ENCODE results near the gene TMEM14B.
"Not testable (repeated sequence)": the region's sequence is repeated elsewhere in the genome, so short reads cannot be mapped to it uniquely, and the experiment has no call there.

Gene TMEM14B

GRCh38 chr6:10747251-10747972 is at the start of gene TMEM14B:
TSS of gene TMEM14B (plus strand) at chr6:10747805. CDS start at chr6:10749246, 1,441 bp downstream.
- peak; percentile 99 for DNase-seq (ENCODE audit: low read depth, low spot score)

DNA sequence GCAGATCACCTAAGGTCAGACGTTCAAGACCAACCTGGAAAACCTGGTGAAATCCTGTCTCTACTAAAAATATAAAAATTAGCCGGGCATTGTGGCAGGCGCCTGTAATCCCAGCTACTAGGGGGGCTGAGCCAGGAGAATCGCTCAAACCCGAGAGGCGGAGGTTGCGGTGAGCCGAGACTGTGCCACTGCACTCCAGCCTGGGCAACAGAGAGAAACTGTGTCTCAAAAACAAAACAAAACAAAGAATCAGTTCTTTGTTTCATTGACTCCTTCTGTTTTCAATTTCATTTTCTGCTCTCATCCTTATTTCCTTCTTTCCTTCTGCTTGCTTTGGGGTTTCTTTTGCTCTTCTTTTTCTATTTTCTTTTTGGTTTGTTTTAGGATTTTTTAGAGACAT is 33.6 kb upstream of the TMEM14B start:
- DNase-seq (ENCODE audit: low read depth, low spot score), result no peak

DNA sequence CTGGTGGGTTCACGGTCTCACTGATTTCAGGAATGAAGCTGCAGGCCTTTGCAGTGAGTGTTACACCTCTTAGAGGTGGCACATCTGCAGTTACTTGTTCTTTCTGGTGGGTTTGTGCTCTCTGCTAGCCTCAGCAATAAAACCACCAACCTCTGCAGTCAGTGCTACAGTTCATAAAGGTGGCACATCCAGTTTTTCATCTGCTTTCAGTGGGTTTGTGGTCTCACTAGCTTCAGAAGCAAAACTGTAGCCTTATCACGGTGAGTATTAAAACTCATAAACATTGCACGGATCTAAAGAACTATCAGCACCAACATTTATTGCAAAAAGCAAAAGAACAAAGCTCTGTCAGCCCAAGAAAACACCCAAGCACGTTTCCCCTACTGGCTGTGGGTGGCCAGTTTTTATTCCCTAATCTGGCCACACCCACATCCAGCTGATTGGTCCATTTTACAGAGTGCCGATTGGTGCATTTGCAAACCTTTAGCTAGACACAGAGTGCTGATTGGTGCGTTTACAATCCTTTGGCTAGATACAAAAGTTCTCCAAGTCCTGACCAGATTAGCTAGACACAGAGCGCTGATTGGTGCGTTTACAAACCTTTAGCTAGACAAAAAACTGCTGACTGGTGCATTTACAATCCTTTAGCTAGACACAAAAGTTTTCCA is 28.2 kb upstream of the TMEM14B start:
- no peak for DNase-seq (ENCODE audit: low read depth, low spot score)

DNA sequence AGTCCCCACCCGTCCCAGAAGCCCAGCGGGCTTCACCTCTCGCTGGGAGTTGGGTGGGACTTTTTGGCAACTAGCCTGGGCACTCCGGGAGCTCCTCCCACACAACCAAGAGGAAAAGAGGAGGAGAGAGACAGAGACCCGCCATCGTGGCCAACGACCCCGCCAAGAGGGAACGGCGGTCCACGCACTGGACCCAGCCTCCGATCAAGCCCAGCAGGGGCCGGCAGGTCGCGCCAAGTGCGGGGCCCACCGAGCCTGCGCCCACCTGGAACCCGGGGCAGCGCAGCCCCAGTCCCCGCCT is 27.7 kb upstream of the TMEM14B start:
- DNase-seq (ENCODE audit: low read depth, low spot score), result no peak

GRCh38 chr6:10720265-10720959 is 27.2 kb upstream of the TMEM14B start:
- DNase-seq (ENCODE audit: low read depth, low spot score), result no peak

- not testable (repeated sequence) for DNase-seq (ENCODE audit: low read depth, low spot score)
Observed at GRCh38 chr6:10720960-10721849, 26.4 kb upstream of the TMEM14B start.

GRCh38 chr6:10721850-10722569 is 25.6 kb upstream of the TMEM14B start:
- no peak for DNase-seq (ENCODE audit: low read depth, low spot score)

GRCh38 chr6:10722570-10722819 is 25.1 kb upstream of the TMEM14B start:
- DNase-seq (ENCODE audit: low read depth, low spot score), result no peak

DNA sequence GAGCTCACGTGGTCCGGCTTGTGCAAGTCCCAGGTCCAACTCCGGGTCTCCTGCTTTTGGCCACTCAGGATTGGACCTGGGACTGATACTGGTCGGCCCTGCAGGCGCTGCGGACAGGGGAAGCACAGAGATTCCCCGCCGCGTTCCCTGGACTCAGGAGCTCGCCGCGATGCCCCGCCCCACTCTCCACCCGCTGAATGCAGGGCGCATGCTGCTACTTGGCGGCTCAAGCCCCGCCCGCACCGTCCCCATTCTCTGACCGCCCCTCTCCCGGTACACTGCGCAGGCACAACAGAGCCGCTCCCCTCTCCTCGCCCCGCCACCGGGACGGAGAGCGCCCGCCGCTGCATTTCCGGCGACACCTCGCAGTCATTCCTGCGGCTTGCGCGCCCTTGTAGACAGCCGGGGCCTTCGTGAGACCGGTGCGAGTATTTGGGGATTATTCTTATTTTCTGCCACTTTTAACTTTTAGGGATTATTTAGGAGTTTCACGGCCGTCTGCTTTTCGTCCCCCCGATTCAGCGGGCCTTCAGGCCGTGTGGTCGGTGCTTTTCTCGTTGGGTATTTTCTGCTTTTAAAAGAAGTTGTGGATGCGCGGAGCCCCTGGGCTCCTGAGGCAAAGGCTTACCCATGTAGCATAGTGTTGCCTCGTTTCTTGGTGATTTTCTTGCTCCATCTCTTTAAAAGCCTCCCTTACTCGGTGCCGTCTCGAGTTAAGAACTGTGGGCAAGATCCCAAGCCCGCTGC is 24.6 kb upstream of the TMEM14B start, which contains the start of gene TMEM14C:
TMEM14C (plus strand) TSS at position 251 of the 747 bp plus-strand sequence. CDS start 1,544 bp downstream, outside the sequence.
- DNase-seq (ENCODE audit: low read depth, low spot score), result peak; percentile 64

DNA sequence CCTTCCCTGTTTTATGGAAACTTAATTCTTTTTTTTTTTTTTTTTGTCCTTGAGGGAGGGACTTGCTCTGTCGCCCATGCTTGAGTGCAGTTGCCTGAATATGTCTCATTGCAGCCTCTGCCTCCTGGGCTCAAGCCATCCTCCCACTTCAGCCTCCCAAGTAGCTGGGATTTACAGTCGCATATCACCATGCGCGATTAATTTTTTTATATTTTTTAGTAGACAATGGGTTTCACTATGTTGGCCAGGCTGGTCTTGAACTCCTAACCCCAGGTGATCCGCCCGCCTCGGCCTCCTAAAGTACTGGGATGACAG is 24.1 kb upstream of the TMEM14B start:
- DNase-seq (ENCODE audit: low read depth, low spot score), result no peak

- no peak for DNase-seq (ENCODE audit: low read depth, low spot score)
Observed at GRCh38 chr6:10725044-10725443, 22.6 kb upstream of the TMEM14B start.

DNA sequence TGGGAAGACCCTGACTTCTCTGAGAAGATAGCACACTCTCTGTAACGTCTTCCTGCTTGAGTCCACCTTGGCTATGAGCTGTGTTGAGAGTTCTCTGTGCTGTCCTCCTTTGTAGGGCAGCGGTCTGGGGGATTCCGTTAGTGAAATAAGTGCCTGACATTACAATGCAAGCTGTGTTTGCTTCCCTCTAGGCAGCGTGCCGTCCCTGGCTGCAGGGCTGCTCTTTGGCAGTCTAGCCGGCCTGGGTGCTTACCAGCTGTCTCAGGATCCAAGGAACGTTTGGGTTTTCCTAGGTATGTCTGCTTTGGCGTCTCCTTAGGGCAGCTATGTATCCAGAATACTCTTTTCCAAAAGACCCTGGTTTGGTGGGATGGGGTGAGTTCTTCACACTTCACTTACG is 21.9 kb upstream of the TMEM14B start:
- DNase-seq (ENCODE audit: low read depth, low spot score), result no peak

DNA sequence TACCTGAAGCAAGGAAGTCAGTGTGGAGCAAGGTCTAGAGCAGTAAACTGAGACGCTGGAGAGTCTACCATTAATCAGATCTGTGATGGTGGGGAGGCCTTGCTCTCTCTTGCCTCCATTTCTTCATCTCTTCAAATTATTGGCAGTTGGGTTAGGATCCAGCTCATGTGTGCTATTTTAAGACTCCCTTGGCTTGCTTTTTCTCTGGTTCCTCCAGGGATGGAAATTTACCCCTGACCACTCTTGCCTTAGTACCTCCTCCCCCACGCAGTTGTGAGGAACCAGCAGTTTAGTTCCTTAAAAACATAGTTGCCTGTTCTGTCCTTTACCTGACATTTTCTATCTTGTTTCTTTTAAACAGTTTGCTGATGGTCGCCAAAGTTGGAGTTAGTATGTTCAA is 17.4 kb upstream of the TMEM14B start:
- DNase-seq (ENCODE audit: low read depth, low spot score), result no peak

- DNase-seq (ENCODE audit: low read depth, low spot score), result no peak
Observed at GRCh38 chr6:10733151-10733715, 14.4 kb upstream of the TMEM14B start.

GRCh38 chr6:10733863-10734262 is 13.7 kb upstream of the TMEM14B start:
- no peak for DNase-seq (ENCODE audit: low read depth, low spot score)

GRCh38 chr6:10736731-10737130 is 10.9 kb upstream of the TMEM14B start:
- no peak for DNase-seq (ENCODE audit: low read depth, low spot score)

- DNase-seq (ENCODE audit: low read depth, low spot score), result no peak
Observed at GRCh38 chr6:10740061-10740460, 7.5 kb upstream of the TMEM14B start.

DNA sequence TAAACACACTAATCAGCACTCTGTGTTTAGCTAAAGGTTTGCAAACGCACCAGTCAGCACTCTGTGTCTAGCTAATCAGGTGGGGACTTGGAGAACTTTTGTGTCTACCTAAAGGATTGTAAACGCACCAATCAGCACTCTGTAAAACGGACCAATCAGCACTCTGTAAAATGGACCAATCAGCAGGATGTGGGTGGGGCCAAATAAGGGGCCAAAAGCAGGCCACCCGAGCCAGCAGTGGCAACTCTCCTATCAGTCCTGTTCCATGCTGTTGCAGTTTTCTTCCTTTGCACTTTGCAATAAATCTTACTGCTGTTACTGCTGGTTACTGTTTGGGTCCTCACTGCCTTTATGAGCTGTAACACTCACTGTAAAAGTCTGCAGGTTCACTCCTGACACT is 6.0 kb upstream of the TMEM14B start:
- not testable (repeated sequence) for DNase-seq (ENCODE audit: low read depth, low spot score)

DNA sequence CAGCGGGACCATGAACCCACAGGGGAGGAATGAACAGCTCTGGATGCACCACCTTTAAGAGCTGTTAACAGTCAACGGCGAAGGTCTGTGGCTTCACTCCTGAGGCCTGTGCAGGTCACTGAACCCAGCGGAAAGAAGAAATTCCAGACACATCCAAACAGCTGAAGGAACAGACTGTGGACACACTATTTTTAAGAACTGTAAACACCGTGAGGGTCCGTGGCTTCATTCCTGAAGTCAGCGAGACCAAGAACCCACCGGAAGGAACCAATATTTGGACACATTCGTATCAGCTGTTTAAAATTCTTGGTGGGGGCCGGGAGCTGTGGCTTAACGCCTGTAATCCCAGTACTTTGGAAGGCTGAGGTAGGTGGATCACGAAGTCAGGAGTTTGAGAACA is 5.4 kb upstream of the TMEM14B start:
- no peak for DNase-seq (ENCODE audit: low read depth, low spot score)

DNA sequence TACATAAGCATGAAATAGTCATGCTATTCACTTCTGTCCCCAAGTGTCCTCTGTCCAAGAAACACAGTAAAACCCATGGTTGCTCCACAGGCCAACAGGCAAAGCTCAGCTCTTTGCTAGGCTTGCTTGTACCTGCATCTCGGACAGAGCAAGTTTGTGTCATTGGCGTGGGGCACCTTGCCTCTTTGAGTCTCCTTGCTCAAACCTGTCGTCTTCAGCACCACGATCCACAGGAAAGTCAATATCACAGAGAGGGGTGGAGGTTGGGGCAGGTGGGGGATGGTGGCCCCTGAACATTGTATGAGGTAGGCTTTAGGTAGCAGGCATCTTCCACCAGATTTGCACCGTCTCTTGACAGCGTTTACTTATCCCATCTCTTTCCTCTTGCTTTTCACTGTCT is 4.1 kb upstream of the TMEM14B start:
- DNase-seq (ENCODE audit: low read depth, low spot score), result no peak

DNA sequence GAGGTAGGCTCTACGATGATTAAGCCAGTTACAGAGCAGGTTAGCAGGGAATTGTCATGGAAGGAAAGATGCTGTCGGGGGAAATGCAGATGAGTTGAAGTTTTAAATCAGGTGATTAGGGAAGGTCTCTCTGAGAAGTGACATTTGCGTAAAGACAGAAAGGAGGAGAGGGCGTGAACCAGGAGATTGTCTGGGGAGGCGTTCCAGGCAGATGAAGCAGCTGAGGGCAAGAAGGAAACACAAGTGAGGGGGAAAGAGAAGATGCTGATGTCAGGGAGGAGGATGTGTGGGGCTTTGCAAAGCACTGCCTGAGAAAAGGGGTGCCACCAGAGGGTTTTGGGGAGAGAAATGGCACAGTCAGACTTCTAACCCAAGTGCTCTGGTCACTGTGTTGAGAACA is 2.5 kb upstream of the TMEM14B start:
- no peak for DNase-seq (ENCODE audit: low read depth, low spot score)
